Bronchial epithelial cell (primary cell): ENCODE measurements around the gene ESRRB. TPM values are rescaled to one million over a fixed set of nuclear protein-coding genes. Genes with fewer than 3 reads are reported as not detected.

Experiments used
- DNase-seq: peaks from one replicate; pipeline ENCODE4 v3.0.0-alpha.2; 2010; ENCODE audit warnings: low read depth
- FAIRE-seq: peaks from 2 replicates; lab custom pipeline; 2011; peaks lifted over from hg19 to GRCh38; lab: Jason Lieb, UNC
- H3K27me3 ChIP-seq: 2 replicates; pipeline ENCODE4 v1.5.1; 2011; ENCODE audit warnings: low read length; ENCODE audit not compliant: control insufficient read depth, insufficient read depth
- H3K36me3 ChIP-seq: 2 replicates; pipeline ENCODE4 v1.5.1; 2011; ENCODE audit warnings: low read length; ENCODE audit not compliant: control insufficient read depth, insufficient read depth
- H3K4me3 ChIP-seq: 2 replicates; pipeline ENCODE4 v1.5.1; 2011; ENCODE audit warnings: mild to moderate bottlenecking, low read depth, low read length, control low read depth
- total RNA-seq: library from RNA; depleted of rRNA; stranded (reverse); fragments of >200 nt; gene quantifications from 2 replicates; pipeline ENCODE4 v1.2.1, GENCODE V29; 2014
- TF ChIP-seq, protein P1 (sequence below): IDR thresholded peaks from 2 replicates; pipeline ENCODE4 v1.5.1; 2011; ENCODE audit warnings: mild to moderate bottlenecking, moderate library complexity, low read length, control low read depth, inconsistent platforms; ENCODE audit not compliant: insufficient read depth, severe bottlenecking

ESRRB gene
- total RNA-seq, 1 donor from 2014 or later, result not detected

DNA sequence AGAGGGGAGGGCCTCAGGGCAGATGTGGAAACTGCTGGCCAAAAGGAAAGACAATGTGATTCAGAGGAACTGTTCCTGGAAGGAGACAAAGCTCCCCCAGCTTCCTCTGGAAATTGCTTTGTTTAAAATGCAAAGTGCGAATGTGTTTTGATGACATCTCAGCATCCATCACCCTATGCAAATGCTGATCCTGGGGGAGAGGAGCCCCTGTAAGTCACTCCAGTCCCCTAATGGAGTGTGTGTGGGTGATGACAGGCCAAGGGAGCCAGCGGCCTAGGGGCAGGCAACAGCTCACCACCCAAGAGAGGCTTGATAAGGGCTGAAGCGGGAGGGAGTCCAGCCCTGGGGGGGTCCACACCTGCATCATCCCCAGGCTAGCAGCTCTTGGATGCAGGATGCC is 134.2 kb downstream of the ESRRB start:
- Histone ChIP-seq H3K4me3 (no peak overlapping the region), H3K36me3 (no peaks in the 10 kb centered on the region), H3K27me3 (peaks cover 5% of the 10 kb centered on the region)
- DNase-seq (no peak), FAIRE-seq (no peak)
- TF ChIP-seq, protein P1, sequence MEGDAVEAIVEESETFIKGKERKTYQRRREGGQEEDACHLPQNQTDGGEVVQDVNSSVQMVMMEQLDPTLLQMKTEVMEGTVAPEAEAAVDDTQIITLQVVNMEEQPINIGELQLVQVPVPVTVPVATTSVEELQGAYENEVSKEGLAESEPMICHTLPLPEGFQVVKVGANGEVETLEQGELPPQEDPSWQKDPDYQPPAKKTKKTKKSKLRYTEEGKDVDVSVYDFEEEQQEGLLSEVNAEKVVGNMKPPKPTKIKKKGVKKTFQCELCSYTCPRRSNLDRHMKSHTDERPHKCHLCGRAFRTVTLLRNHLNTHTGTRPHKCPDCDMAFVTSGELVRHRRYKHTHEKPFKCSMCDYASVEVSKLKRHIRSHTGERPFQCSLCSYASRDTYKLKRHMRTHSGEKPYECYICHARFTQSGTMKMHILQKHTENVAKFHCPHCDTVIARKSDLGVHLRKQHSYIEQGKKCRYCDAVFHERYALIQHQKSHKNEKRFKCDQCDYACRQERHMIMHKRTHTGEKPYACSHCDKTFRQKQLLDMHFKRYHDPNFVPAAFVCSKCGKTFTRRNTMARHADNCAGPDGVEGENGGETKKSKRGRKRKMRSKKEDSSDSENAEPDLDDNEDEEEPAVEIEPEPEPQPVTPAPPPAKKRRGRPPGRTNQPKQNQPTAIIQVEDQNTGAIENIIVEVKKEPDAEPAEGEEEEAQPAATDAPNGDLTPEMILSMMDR, result no peak

DNA sequence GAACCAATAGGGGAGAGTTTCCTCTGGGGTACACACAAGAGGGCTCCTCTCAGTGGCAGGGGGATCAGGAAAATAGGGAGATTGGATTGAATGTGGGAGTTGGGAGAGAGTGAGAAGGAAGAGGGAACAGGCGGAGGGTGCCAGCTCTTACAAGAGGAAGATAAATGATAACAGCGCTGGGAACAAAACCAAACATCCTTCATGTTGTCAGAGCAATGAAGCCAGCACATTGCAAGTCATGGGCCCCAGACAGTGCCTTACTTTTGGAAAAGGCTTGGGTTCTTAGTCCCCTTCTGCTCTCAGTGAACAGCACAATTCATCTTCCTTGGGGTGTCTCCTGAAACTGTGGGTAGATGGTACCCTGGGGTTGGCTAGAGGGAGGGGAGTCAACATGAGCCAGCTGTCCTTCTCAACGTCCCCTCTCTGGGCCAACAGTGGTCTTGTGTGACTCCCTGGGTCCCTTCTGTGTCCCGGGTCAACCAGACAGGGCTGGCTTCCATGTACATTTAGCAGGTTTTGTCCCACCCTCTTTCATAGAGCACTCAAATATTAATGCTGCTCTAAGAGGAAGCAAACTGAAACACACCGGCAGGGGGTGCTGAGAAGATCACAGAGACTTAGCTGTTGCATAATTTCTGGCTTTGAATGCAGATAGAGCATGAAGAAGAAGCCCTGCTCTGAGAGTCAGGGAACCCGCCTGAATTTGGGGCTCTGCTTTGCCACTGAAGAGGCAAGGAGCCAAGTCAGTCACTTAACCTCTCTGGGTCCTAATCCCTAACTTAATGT is 138.5 kb downstream of the ESRRB start:
- H3K27me3 ChIP-seq, result peaks cover 2% of the 10 kb centered on the region
- TF ChIP-seq, protein P1, result peak; percentile 57
- H3K4me3 ChIP-seq, result no peak overlapping the region
- DNase-seq (peak; percentile 50), FAIRE-seq (no peak)
- no peaks in the 10 kb centered on the region for H3K36me3 ChIP-seq

DNA sequence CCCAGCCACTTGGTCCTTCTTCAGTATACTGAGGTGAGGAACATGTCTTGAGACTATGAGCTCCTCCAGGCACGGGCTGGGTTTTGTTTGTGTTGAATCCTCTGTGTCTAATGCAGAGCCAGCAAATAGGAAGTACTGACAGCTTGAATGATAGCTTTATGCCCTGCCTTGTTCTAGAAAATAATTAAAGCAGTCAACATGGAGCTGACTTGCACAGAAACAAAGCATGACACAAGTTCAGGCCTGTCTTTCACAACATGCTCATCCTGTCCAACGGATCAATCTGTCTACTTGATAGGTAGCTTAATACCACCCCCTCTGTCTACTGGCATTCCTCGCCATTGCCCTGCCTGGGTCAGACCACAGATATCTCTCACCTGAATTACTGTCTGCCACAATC is 140.9 kb downstream of the ESRRB start:
- H3K36me3 ChIP-seq, result no peaks in the 10 kb centered on the region
- DNase-seq, result peak; percentile 84

DNA sequence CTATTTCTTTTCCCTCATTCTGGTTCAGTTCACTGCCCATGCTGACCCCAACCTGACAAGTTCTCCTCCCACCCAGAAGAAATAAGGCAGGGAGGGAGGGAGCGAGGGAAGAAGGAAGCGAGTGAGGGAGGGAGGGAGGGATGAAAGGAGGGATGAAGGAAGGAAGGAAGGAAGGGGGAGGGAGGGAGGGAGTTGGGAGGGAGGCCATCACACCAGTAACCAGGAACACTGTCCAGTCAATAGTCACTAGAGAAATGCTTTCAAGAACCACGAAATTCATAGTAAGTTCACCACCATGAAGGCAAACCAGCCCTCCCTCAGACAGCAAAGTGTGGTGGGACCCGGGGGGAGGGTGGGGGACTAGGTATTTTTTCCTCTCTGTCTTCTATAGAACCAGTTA is 142.4 kb downstream of the ESRRB start:
- TF ChIP-seq, protein P1, result no peak
- Histone ChIP-seq H3K27me3 (peaks cover 2% of the 10 kb centered on the region), H3K36me3 (no peaks in the 10 kb centered on the region), H3K4me3 (no peak overlapping the region)
- no peak for DNase-seq
- FAIRE-seq, result no peak

More for the DNA sequence above, 140.9 kb downstream of the ESRRB start:
- peaks cover 2% of the 10 kb centered on the region for H3K27me3 ChIP-seq
- TF ChIP-seq, protein P1, result no peak
- no peak overlapping the region for H3K4me3 ChIP-seq
- FAIRE-seq, result peak; percentile 95

DNA sequence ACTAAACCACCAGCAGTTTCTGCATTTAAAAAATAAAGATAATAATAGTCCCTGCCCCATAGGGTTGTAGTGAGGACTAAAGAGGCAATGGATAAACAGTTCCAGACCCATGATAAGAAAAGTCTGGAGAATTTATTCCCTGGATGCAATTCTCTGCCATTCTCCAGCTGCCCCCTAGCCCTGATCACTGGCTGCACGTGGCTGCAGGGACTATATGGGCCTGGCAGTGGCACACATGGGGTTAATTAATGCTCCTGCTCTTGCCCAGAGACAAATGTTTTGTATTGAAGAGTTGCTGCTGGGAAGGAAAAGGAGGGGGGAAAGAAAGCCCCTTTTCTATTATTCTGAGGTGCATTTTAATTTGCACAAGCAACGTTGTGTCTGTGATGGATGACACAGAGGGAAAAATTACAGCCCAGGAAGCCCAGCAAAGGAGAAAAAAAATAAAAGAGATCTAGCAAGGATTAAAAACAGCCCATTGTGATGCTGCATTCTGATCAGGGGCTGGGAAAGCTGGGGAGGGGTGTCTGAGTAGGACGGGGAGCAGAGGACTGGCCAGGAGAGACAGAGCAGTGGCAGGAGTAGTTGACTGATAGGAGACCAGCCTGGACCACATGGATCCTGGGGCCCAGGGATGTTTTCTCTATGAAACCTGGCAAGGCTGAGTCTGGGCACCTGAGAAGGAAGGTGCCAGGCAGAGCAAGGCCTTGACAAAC is 149.3 kb downstream of the ESRRB start:
- H3K36me3 ChIP-seq, result no peaks in the 10 kb centered on the region
- no peak for FAIRE-seq
- H3K27me3 ChIP-seq, result no peaks in the 10 kb centered on the region
- DNase-seq, result no peak
- TF ChIP-seq, protein P1, result no peak
- H3K4me3 ChIP-seq, result no peak overlapping the region
